GM21360 (cell line): Measurements from ENCODE around the gene SYPL1.
"Not testable (repeated sequence)": the region's sequence is repeated elsewhere in the genome, so short reads cannot be mapped to it uniquely, and the experiment has no call there.

Experiments used
- ATAC-seq: cut with Tn5 transposase; IDR thresholded peaks from one replicate; pipeline ENCODE4 v1.9.1; 2021; ENCODE audit warnings: mild to moderate bottlenecking, moderate library complexity; ENCODE audit not compliant: unreplicated experiment

The SYPL1 gene

DNA sequence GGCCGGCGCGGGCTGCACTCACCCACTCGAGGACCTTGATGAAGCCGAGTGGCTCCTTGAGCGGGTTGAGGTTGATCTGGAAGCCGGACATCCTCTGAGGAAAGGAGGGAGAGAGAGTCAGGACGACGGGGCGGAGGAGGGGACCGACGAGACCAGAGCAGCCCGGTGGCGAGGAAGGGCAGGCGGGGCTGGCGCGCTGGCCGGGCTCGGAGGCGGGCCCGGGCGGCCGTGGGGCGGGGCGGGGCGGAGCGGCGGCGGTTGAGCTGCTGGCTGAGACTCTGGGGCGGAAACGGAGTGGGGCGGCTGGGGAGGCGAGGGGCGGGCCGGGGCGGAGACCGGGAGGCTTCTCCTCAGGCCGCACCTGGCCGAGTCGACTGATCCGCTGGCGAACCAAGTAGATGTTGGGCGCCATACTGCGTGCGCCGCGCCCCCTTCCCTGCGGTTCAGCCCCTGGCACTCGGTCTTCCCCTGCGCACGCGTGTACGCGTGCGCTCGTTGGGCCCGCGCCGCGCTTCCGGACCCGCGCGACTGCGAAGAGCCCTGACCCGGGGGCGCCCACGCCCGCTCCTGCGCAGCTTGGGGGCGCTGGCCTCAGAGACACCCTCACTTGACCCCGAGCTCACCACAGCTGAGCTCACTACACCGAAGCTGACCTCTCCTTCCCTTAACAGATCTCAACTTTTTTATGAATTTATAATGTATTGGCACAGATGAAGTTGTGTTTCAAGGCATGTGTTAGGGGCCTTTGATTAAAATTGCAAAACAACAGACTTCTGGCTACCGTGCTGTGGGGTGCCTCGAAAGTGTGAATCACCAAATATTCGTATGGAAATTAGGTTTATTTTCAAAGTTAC is at the start of gene SYPL1:
Gene SYPL1 (minus strand): TSS at position 195 of the 854 bp plus-strand sequence. CDS start 104 bp downstream, at position 91.
- ATAC-seq, result peak; percentile 83

DNA sequence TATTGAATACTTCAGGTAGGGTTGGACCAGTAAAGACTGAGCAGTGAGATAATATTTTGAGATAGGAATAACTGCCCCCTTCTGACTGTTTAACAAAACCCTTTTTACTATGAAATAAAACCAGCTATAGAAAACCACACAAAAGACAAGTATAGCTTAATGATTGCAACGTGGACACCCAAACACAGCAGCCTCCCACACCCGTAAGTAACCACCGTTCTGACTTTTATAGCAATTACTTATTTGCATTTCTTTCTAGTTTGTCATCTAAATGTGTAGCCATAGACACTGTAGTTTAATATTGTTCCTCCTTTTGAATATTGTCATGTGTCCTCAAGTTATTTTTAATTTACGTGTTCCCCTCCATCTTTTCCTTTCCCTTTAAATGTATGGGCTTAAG is 42.9 kb upstream of the SYPL1 start:
- ATAC-seq, result no peak

DNA sequence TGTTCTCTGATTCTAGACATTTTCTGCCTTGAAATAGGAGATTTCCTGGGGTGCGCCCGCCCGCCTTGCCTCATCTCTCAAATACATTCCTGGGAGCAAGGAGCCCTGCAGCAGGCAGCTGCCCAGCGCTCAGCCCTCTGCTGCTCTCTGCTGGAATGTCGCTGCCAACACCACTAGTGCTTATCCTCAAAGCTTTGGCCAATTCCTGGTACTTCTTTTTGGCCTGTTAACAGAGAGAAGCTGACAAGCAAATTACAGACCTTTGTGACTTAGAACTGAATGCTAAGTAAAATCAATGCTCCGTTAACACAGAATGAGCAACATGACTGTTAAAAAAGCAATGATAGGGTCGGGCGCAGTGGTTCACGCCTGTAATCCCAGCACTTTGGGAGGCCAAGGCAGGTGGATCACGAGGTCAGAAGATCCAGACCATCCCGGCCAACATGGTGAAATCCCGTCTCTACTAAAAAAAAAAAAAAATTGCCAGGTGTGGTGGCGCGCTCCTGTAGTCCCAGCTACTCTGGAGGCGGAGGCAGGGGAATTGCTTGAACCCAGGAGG is 41.9 kb upstream of the SYPL1 start:
- peak; percentile 74 for ATAC-seq

DNA sequence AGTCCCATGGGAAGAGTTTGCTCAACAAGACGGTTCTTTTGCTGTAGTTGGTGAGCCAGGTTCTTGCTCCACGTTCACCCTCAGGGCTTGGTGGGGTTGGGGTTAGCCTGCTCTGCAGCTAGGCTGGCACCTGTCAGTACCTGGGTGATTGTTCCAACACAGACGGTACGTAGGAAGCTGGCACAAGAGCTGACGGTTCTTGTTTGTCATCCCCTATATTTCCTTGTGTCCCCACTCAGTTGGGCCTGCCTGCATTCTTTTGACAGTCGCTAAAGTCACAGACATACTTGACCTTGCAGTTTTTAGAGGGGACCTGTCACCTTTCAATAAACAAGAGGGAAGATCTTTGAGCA is 40.2 kb upstream of the SYPL1 start:
- no peak for ATAC-seq

DNA sequence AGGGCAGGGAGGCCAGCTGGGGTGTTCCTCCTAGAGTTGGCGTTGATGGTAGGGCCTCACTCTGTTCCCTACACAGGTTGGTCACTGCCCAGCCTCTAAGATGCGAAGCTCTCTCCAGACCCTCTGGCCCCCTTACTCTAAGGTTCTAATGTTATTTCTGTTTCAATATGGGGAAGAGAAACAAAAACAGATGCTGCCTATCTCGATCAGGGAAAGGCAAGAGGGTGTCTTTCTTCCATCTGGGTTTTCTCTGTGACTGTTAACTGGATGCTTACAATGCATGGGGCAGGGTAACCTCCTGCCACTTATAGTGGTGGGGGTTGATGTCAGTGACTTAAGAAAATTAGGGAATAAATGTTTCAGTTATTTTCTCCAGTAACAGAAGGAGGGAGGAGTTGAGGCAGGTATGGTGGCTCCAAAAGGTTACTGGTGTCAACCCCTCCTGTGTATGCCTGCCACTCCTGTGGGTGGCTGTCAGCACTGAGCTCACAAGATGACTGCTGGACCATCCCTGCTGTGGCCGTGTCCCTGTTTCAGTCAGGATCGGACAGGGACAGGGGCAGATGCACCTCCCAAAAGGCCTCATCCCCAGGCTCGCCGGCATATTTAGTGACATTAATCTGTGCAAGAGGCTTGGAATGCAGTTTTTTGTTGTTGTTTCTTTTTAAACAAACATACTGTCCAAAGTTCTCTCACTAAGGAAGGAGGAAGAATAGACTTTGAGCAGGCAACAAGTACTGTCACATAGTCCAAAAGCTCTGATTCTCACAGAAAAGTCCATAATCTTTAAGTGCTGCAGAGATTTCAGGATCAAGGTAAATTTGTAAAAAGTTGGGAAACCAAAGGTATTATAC is 39.6 kb upstream of the SYPL1 start:
- no peak for ATAC-seq

DNA sequence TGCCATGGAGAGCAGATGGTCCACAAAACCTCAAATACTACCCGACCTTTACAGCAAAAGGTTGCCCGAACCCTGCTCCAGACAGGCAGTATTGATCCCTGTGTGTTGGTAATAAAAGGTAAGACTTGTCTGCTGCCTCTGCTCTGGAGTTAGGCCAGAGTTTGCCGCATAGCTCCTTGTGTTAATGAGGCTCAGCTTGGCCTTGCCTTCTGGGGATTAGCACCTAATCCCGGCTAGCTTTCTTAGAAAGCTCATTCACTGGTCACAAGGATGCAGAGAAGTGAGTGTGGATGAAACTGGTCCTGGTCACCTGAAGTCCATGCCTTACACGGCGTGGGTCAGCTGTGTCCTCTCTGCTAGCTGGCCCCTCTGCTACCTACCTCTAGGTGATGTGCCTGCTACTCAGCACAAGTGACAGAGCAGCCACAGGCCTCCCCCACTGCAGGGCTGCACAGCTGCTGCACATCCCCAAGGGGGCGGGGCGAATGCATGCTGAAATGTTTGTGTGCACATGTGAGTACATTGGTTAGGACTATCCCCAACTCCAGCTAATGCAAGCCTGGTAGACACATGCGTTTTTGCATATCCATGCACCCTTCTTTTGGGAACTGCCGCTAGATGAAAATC is 31.7 kb upstream of the SYPL1 start:
- ATAC-seq, result no peak

DNA sequence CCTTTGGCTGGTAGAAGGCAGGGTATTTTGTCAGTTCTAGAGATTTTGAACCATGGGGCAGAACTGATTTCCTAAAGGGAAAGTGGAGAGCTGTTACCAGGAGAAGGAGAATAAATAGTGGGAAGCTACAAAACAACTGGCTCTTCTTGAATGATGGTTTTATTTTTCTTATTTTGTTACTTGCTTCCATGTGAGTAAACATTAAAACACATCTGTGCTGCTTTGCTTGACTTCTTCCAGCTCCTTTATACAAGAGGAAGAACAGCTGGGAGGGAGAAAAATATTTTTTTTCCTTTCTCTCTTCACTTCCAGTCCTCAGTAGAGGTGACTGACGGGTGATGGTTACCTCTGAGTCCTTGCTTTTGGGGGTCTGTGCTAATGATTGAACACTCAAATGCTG is 30.0 kb upstream of the SYPL1 start:
- ATAC-seq, result no peak

DNA sequence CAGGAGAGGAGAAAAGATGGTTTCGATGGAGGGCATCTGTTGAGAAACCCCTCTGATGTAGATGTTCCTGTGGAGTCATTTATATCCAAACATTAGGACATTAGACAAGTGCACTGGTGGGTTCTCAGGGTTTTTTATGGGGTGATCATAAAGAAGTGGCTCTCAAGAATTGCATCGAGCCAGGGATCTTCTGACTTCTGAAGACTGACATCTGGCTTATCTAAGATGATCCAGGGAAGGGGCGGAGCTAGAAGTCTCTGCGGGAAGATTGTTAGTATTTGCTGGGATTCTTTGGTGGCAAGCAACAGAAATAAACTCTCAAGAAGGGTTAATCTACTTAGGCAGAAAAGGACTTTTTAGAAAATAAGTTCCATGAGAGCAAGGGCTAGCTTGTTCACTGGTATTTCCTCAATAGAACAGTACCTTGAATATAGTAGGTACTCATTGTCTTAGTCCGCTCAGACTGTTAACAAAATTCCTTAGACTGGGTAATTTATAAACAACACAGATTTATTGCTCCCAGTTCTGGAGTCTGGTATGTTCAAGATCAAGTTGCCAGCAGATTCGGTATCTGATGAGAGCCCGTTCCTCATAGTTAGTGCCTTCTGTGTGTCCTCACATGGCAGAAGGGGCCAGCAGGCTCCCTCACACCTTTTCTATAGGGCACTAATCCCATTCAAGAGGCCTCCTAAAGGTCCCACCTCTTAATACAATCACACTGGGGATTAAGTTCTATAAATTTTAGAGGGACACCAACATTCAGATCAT is 28.5 kb upstream of the SYPL1 start:
- ATAC-seq, result no peak

DNA sequence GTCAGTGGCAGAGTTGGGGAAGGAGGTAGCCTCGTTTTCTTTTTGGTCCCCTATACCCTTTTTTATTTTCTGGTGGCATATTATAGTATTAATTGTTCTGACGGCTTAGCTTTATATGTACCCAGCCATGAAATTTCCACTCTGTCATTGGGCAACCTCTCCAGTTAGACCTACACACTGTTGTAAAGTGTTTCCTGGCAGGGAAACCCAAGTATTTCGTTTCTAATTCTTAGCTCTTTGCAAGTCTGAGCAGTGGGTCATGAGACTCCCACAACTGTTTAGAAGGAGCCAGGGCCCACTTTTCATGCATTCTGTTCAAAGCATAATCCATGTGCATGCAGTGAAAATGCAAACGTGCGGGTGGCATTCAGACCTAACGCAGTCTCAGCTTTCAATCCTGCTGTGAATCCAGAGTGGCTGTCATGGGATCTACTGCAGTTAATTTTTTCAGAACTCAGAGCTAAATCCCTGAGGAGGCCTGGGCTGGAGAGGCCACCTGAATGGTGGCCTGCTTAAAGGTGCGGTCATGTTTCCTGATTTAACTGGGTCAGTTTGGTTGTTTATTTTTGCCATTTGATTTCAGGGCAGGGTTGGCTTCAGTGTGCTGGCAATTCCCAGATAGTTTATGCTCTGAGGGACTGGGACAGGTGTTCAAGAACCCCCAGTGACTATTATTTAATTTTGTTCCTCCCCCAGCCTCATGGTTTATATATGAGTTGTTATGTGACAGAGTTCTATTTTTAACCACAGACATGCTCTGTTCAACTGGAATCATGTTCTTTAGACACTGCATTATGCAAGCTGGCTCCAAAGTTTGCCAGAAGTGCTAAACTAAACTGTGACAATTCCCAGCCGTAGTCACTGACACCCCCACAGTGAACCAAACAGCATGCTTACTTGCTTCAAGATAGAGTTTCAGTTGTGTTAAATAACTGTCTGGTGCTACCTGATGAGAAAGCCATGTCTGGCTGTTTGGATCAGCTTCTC is 27.4 kb upstream of the SYPL1 start:
- ATAC-seq, result no peak

DNA sequence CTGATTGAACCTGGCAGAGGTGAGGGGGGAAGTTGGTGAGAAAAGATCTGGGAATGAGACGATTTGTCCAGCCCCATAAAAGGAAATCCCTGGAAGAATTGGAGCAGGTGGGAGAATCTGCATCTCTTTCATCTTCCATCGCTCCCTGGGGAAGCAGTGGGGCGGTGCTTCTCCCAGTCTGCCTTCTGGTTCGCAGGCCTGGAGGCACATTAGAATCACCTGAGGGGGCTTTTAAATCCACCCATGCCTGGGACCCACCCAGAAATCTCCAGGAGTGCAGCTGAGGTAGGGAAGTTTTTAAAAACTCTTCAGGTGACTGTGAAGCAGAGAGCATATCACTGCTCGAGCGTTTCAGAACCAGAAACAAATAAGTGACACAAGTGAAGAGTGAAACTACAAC is 26.7 kb upstream of the SYPL1 start:
- ATAC-seq, result no peak

DNA sequence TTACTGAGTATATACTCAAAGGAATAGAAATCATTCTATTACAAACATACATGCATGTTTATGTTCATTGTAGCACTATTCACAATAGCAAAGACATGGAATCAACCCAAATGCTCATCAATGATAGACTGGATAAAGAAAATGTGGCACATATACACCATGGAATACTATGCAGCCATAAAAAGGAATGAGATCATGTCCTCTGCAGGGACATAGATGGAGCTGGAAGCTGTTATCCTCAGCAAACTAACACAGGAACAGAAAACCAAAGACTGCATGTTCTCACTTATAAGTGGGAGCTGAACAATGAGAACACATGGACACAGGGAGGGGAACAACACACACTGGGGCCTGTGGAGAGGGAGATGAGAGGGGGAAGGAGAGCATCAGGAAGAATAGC is 26.1 kb upstream of the SYPL1 start:
- ATAC-seq, result not testable (repeated sequence)

DNA sequence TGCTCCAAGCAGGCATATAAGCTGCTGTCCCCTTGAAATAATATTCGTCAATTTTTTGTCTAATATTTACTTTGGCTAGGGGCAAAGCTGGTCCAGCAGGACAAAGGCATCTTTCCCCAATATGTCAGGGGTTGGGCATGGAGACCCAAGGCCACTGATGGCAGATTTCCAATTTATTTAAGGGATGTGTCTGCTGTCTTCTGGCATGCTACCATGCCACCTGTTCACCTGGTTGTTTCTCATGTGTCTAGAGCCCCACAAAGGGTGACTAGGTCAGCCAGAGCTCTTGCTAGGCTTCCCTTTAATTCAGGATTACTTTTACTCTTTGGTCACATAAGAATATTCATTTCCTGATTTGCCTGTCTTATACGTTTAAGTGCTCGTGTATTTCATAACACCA is 22.1 kb upstream of the SYPL1 start:
- no peak for ATAC-seq

DNA sequence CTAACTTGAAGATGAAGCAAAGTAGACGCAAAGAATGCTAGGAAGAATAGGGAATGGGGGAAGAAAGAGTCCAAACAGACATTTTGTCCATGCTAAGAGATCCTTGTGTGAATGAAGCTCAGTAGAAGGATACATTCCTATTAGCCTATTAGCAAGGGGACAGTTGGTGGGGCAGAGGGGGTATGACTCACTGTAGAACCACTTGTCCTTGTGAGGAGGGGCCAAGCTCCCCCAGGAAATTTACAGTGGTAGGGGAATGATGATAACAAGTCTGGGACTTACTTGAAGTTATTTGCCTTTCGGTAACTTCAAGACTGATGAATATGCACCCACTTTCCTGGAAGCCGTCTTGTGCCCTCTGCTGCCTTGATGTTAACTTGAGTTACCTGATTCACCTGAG is 17.2 kb upstream of the SYPL1 start:
- no peak for ATAC-seq

DNA sequence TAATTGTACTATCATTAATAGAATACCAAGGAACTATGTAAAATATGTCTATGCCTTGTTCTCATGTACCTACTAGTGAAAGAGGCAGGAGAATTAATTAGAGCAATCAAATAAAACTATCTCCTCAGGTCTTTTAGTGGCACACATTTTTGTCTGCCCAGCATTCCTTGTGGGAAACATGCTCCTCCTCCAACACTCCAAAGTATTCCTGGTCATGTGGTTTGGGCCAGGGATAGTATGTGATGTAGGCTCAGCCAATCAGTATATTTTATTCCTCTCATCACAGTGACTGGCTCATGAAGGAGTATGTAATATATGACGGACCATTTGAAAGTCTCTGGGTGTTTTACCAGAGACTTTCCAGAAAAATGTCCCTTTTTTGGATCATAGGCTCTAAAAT is 16.7 kb upstream of the SYPL1 start:
- no peak for ATAC-seq

DNA sequence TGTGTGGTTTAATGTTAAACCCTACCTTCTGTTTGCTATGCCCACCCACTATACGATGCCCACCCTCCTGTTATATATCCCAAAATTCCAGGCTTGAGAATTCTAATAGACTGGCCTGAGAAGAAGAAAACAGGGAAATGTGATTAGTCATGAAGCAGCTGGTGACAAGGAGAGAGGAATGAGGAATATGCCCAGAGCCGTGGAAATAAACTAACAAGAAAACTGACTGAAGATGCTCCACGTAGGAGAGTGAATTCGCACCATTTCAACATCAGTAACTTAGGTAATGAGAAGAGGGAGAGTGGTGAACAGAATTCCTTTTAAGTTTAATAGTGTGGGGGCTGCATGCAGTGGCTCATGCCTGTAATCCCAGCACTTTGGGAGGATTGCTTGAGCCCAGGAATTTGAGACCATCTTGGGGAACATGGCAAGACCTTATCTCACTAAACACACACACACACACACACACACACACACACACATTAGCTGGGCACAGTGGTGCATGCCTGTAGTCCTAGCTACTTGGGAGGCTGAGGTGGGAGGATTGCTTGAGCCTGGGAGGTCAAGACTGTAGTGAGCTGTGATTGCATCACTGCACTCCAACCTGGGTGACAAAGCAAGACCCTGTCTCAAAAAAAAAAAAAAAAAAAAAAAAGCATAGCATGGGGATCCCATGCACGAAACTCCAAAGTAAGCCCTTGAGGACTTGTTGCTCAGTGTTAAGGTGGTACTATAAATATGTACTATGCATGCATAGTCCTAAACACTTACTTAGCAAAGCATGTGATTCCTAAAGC is 16.1 kb upstream of the SYPL1 start:
- ATAC-seq, result no peak

DNA sequence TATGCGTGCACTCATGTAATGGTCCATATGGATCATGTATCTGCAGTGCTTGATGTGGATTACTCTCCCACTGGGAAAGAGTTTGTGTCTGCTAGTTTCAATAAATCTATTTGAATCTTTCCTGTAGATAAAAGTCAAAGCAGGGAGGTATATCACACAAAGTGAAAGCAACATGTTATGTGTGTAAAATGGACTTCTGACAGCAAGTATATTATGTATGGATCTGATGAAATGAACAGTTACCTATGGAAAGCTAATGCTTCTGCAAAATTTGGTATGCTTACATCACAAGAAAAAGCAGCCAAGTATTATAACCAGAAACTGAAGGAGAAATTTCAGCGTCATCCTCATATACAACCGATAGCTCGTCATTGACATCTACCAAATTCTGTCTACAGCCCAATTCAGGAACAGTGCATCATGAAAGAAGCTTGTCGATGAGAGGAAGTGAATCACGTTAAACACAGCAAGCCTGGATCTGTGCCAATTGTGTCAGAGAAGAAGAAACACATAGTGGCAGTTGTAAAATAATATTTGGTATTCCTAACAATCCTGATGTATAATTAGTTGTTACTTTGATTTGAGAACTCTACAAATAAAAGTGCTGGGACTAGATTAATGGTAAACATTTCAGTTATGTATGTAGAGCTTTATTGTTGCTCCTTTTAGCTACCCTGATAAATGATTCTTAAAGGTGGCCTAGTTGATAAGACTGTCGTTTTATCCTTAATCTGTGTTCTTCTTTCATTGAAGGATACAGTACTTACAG is 14.2 kb upstream of the SYPL1 start:
- no peak for ATAC-seq

DNA sequence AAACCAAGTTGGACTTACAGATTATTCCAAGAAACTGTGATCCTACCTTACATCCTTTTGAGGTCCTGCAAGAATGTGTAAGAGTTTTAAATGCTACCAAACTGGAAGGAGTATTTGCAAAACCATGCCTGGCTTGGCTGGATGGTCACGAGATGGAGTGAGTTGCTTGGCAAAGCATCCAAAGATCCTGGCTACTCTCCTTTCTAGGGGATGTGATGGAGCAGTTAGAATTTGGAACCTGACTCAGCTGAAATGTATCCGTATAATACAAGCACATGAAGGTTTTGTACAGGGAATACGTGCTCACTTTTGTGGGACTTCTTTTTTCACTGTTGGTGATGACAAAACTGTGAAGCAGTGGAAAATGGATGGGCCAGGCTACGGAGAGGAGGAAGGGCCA is 13.3 kb upstream of the SYPL1 start:
- no peak for ATAC-seq

DNA sequence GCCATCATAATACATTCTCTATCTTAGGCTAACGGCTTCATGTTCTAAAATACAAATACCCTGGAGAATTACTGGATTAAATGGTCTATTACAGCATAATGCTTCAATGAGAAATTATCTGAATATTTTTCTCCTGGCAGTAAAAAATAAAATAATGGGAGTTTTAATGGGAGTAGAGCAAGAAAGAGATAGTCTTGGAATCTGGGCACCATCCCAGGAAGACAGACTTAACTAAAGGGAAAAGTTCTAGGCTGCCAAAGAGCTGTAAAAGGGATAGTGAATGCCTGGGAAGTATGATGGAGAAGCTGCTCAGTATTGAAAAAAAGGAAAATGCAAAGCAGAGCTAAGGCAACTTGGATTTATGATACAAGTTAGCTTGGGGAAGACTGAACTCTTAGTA is 12.1 kb upstream of the SYPL1 start:
- no peak for ATAC-seq
